HT-29 (cell line): ENCODE data around the gene FAM124A. TPM values are rescaled to one million over a fixed set of nuclear protein-coding genes. Genes with fewer than 3 reads are reported as not detected.

Source experiments
- small RNA-seq: library from RNA; depleted of rRNA; stranded (forward); fragments of <200 nt; gene quantifications from one replicate; pipeline ENCODE3, GENCODE V24; 2014
- total RNA-seq: library from RNA; depleted of rRNA; stranded (reverse); fragments of >200 nt; shearing (Covaris generic); gene quantifications from 2 replicates; pipeline ENCODE4 v1.2.3, GENCODE V29; 2014; rRNA removed

The FAM124A gene
- total RNA-seq, 1 experiment from 2014 or later = not detected

Small RNAs within 50 kb of the gene (small RNA-seq; reads per million reads assigned to genes)
- not detected for gene PRELID3BP2

Other genes starting within 250 kb of the FAM124A start
- gene C13orf42, start 111.1 kb upstream of the FAM124A start, total RNA-seq = not detected in 2 replicates
- not detected in 2 replicates for gene SERPINE3, start 117.3 kb downstream of the FAM124A start, total RNA-seq
- gene INTS6, start 230.6 kb downstream of the FAM124A start, total RNA-seq = 37.6 and 49.4 TPM in 2 replicates